Right lobe of liver (tissue), 4 donors: Measurements from ENCODE around the gene HYKK.
"Not testable (repeated sequence)": the region's sequence is repeated elsewhere in the genome, so short reads cannot be mapped to it uniquely, and the experiment has no call there.

Experiments used
- POLR2A ChIP-seq: fragments of 450-650 bp; IDR thresholded peaks from one replicate; pipeline ENCODE4 v1.6.1; 2017; ENCODE audit warnings: antibody characterized with exemption, mild to moderate bottlenecking
- TF ChIP-seq, protein P1 (sequence below), 4 donors: fragments of 200-600 bp in 3 of 4; fragments of 450-650 bp in 1 of 4; IDR thresholded peaks; one replicate each; pipeline versions ENCODE4 v1.5.1 to v1.8.0; 2016 to 2022; ENCODE audit warnings: antibody characterized with exemption in 4 of 4, mild to moderate bottlenecking in 2 of 4
- donor health status: DM: no; HTN: no; CAD: no.
- donor health status: DM: no; HTN: no; CAD: no.
- donor health status: DM: no; HTN: yes; CAD: no.

DNA sequence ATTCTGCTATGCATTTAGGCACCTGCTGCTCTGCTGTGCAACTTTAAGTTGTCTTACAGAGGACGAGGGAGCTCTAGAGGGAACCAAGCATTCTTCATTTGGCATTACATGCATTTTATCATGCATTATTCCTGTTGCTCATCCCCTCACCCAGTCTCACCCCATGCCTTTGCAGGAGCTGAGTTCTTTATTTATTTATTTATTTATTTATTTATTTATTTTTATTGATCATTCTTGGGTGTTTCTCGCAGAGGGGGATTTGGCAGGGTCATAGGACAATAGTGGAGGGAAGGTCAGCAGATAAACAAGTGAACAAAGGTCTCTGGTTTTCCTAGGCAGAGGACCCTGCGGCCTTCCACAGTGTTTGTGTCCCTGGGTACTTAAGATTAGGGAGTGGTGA is 12.7 kb downstream of the HYKK start:
- TF ChIP-seq, protein P1, sequence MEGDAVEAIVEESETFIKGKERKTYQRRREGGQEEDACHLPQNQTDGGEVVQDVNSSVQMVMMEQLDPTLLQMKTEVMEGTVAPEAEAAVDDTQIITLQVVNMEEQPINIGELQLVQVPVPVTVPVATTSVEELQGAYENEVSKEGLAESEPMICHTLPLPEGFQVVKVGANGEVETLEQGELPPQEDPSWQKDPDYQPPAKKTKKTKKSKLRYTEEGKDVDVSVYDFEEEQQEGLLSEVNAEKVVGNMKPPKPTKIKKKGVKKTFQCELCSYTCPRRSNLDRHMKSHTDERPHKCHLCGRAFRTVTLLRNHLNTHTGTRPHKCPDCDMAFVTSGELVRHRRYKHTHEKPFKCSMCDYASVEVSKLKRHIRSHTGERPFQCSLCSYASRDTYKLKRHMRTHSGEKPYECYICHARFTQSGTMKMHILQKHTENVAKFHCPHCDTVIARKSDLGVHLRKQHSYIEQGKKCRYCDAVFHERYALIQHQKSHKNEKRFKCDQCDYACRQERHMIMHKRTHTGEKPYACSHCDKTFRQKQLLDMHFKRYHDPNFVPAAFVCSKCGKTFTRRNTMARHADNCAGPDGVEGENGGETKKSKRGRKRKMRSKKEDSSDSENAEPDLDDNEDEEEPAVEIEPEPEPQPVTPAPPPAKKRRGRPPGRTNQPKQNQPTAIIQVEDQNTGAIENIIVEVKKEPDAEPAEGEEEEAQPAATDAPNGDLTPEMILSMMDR (IDR thresholded peaks at IDR 0.05), result not testable (repeated sequence)
- TF ChIP-seq POLR2A, result not testable (repeated sequence)
